ENCODE measurements around the gene GART.

- TF ChIP-seq GATA3 (IDR thresholded peaks at IDR 0.05; ENCODE audit: low read depth, low read length) (no peak), GATA2 (IDR thresholded peaks at IDR 0.05; ENCODE audit: low read depth, low read length) (no peak)
These were observed 709 bp downstream of the GART start for GRCh38 chr21:33541105-33541711.

All from SH-SY5Y (cell line).